Measurements from ENCODE around the gene MAS1.
"Not testable (repeated sequence)": the region's sequence is repeated elsewhere in the genome, so short reads cannot be mapped to it uniquely, and the experiment has no call there.

MAS1 gene

DNA sequence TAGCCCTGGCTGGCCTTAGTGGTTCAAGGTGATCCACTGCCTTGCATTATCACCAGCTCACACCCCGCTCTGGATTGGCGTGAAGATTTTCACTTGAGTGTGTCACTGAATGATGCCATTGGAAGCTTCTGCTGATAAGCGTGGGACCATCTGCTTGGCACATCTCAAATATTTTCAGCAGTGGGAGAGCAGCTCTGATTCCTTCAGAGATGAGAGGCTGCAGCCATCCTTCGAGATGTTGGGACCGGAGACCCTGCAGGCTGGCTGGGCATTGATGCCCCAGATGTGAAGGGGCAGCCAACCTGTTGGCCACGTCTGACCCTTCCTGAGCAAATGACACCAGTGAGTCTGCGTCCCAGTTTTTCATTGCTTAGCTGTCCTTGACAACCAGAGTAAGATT, at the start of gene MAS1:
Gene MAS1, plus strand, starts transcription at position 197 of the 400 bp plus-strand sequence. CDS start 15,968 bp downstream, outside the sequence.
- DNase-seq (ENCODE audit: low read depth in 1 of 2, low spot score in 1 of 2), result no peak
- in situ Hi-C loops (cut with HindIII; ENCODE audit: low pct_unique_long_range_greater_than_20kb, low sequenced_read_pairs), result no loop called here
- no peak for TF ChIP-seq JUND (IDR thresholded peaks at IDR 0.05; ENCODE audit: low read depth)

- TF ChIP-seq JUND (IDR thresholded peaks at IDR 0.05; ENCODE audit: low read depth), result no peak
- in situ Hi-C loops (cut with HindIII; ENCODE audit: low pct_unique_long_range_greater_than_20kb, low sequenced_read_pairs), result no loop called here
- DNase-seq (ENCODE audit: low read depth in 1 of 2, low spot score in 1 of 2), result peak; percentile 16 to 67
Observed at GRCh38 chr6:159842035-159842434, 48.8 kb upstream of the MAS1 start.

DNA sequence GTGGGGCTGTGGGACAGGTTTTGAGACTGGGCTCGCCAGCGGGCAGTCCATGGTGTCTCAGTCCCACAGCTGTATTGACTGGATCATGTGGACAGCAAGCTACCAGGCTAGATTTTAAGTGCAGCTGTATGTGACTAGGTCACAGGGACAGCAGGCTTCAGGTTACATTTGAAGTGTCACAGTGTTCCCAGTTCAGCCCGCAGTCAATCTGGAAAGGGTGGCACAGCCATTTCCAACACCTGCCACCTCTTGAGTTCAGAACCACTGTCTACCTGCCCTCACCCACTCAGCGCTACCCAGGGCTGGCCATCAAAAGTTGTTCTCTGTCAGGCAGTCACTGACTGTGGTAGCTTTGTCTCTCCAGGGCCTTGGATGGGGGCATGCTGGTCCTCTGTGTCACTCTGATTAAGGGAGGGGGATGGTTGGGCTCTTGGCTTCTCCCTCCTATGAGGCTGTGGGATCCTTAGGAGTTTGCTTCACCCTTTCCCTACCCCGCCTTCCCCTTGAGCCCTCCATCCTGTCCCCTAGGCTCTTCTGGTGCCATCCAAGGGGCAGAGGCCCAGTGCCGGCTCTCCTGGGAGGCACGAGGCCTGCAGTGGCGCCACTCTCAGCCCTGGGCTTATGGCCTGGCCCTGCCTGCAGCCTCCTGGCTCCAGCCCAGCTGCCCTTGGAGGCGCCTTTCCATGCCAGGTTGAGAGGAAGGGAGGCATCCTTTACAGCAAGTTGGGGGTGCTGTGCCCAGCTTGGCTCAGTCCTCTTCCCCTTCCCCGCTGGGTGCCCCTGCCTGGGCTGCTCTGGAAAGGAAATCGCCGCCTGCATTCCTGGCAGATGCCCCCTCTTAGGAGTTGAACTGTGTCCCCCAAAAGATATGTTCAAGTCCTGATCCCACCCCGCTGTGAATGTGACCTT, 45.8 kb upstream of the MAS1 start:
- in situ Hi-C loops (cut with HindIII; ENCODE audit: low pct_unique_long_range_greater_than_20kb, low sequenced_read_pairs), result no loop called here
- TF ChIP-seq JUND (IDR thresholded peaks at IDR 0.05; ENCODE audit: low read depth), result no peak
- peak in 1 of 2 experiments; percentile 20 for DNase-seq (ENCODE audit: low read depth in 1 of 2, low spot score in 1 of 2)

GRCh38 chr6:159848552-159848951, 42.2 kb upstream of the MAS1 start:
- DNase-seq (ENCODE audit: low read depth in 1 of 2, low spot score in 1 of 2); in situ Hi-C loops (cut with HindIII; ENCODE audit: low pct_unique_long_range_greater_than_20kb, low sequenced_read_pairs): not testable (repeated sequence)

DNA sequence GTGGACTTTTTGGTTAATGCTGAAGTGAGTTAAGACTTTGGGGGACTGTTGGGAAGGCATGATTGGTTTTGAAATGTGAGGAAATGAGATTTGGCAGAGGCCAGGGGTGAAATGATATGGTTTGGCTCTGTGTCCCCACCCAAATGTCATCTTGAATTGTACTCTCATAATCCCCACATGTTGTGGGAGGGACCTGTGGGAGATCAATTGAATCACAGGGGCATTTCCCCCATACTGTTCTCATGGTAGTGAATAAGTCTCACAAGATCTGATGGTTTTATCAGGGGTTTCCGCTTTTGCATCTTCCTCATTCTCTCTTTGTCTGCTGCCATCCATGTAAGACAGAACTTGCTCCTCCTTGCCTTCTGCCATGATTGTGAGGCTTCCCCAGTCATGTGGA, 40.9 kb upstream of the MAS1 start:
- DNase-seq (ENCODE audit: low read depth in 1 of 2, low spot score in 1 of 2); in situ Hi-C loops (cut with HindIII; ENCODE audit: low pct_unique_long_range_greater_than_20kb, low sequenced_read_pairs): not testable (repeated sequence)

DNA sequence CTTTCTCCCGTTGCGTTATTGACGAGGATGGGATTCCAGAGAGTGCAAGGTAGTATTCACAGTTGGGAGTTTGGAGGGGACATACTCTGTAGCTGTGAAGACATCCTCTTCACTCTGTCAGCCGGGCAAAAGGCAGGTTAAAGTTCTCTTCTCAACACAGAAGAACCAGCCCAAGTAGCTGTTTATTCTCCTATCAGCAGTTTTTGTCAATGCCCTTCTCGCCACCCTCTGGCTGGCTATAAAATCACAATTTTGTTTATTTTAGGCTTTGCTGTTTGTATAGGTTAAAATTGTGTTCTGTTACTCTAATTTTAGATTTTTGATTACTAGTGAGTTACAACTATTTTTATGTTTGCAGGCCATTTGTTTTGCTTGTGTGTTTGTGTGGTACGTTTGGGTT, 37.9 kb upstream of the MAS1 start:
- DNase-seq (ENCODE audit: low read depth in 1 of 2, low spot score in 1 of 2), result peak in 1 of 2 experiments; percentile 10
- in situ Hi-C loops (cut with HindIII; ENCODE audit: low pct_unique_long_range_greater_than_20kb, low sequenced_read_pairs), result no loop called here
- no peak for TF ChIP-seq JUND (IDR thresholded peaks at IDR 0.05; ENCODE audit: low read depth)

- in situ Hi-C loops (cut with HindIII; ENCODE audit: low pct_unique_long_range_greater_than_20kb, low sequenced_read_pairs), result no loop called here
- DNase-seq (ENCODE audit: low read depth in 1 of 2, low spot score in 1 of 2), result no peak
- TF ChIP-seq JUND (IDR thresholded peaks at IDR 0.05; ENCODE audit: low read depth), result no peak
Observed at GRCh38 chr6:159853754-159854153, 37.0 kb upstream of the MAS1 start.

DNA sequence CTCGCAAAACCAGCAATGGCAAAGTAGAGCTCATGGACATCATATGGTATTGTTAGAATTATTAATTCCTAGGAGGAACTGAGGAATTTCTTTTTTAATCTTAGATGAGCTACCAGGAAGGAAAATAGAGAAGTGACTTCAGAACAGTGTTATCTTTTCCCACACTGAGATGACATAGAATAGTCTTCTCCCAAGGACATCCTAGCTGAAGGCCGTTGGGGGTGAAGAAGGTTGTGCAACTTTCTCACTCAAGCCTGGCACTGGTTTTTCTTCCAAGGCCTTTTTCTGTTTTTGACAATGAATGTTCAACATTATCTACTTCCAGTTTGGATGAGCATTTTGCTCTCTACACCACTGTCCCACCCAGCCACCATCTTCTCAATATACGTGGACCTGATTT, 35.8 kb upstream of the MAS1 start:
- in situ Hi-C loops (cut with HindIII; ENCODE audit: low pct_unique_long_range_greater_than_20kb, low sequenced_read_pairs), result no loop called here
- no peak for TF ChIP-seq JUND (IDR thresholded peaks at IDR 0.05; ENCODE audit: low read depth)
- DNase-seq (ENCODE audit: low read depth in 1 of 2, low spot score in 1 of 2), result no peak

DNA sequence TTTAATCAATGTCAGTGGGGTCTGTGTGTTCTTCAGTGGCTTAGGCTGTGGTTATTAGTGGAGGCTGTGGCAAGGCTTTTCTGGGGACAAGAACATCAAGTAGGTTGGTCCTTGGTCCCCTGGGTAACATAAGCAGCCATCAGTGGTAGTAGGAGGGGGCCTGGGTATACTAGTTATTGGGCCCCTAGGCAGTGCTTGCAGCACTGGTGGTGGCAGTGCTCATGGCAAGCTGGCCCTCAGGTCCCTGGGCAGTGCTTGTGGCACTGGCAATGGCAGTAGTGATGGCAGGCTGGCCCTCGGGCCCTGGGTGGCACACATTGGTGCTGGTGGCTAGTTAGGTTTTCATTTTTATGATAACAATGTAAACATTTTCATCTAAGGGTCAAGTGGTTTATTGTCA, 32.5 kb upstream of the MAS1 start:
- DNase-seq (ENCODE audit: low read depth in 1 of 2, low spot score in 1 of 2), result no peak
- no peak for TF ChIP-seq JUND (IDR thresholded peaks at IDR 0.05; ENCODE audit: low read depth)
- in situ Hi-C loops (cut with HindIII; ENCODE audit: low pct_unique_long_range_greater_than_20kb, low sequenced_read_pairs), result no loop called here

DNA sequence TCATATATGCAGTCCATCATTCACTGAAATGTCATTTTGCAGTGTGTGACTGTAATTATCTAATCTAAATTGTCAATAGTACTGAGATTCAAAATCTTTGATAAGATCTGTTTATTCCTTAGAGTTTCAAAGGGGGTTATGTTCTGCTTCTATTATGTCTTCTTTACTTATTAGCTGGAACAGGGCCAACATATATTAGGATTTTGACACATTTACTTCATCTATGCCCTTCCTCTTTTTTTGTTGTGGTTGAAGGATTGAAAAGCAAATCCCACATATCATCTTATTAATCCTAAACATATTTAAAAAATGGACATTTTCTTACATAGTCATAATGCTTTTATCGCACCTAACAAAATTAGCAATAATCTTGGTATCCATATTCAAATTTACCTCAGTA, 30.3 kb upstream of the MAS1 start:
- in situ Hi-C loops (cut with HindIII; ENCODE audit: low pct_unique_long_range_greater_than_20kb, low sequenced_read_pairs), result no loop called here
- DNase-seq (ENCODE audit: low read depth in 1 of 2, low spot score in 1 of 2), result no peak
- no peak for TF ChIP-seq JUND (IDR thresholded peaks at IDR 0.05; ENCODE audit: low read depth)

DNA sequence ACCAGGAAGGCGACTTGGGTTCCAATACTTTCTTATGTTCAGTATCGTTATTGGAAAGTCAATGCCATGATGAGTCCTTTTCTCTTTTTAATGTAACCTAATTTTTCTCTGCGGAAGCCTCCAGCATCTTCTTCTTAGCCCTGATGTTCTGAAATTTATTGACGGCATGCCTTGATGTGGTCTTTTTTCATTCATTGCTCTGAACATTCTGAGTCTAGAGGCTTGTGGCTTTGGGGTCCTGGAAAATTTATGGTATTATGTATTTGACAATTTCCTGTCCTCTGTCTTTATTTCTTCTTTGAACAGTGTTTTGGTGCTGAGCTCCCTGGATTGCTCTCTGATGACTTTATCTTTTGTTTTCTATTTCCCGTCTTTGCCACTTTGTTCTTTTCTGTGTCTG, 28.7 kb upstream of the MAS1 start:
- no peak for TF ChIP-seq JUND (IDR thresholded peaks at IDR 0.05; ENCODE audit: low read depth)
- no peak for DNase-seq (ENCODE audit: low read depth in 1 of 2, low spot score in 1 of 2)
- in situ Hi-C loops (cut with HindIII; ENCODE audit: low pct_unique_long_range_greater_than_20kb, low sequenced_read_pairs), result no loop called here

- in situ Hi-C loops (cut with HindIII; ENCODE audit: low pct_unique_long_range_greater_than_20kb, low sequenced_read_pairs), result not testable (repeated sequence)
- peak; percentile 56 to 71 for DNase-seq (ENCODE audit: low read depth in 1 of 2, low spot score in 1 of 2)
Observed at GRCh38 chr6:159863341-159863740, 27.4 kb upstream of the MAS1 start.

DNA sequence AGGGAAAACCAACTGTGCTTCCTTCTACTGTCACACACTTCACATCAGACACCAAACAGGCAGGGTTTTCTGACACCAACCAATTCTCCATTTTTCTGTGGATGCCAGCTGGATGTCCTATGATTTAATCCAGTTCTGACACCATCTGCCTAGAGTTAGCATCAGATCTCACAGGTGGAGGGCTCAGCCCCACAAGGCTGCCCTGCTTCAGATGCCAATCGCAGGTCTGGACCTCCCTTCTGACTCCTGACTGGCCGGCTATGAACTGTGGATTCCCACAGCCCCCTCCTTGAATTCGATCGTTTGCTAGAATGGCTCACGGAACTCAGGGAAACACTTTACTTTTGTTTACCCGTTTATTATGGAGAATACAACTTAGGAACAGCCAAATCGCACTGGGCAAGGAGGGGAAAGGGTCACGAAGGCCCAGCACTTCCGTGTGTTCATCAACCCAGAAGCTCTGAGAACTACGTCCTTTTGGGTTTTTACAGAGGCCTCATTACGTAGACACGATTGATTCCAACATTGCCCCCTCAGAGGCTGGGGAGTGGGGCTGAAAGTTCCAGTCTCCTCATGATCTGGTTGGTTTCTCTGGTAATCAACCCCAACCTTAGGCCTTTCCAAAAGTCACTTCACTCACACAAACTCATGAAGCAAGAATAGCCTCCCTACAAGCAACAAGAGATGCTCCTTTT, 25.4 kb upstream of the MAS1 start:
- no peak for DNase-seq (ENCODE audit: low read depth in 1 of 2, low spot score in 1 of 2)
- TF ChIP-seq JUND (IDR thresholded peaks at IDR 0.05; ENCODE audit: low read depth), result no peak
- in situ Hi-C loops (cut with HindIII; ENCODE audit: low pct_unique_long_range_greater_than_20kb, low sequenced_read_pairs), result no loop called here
